ENCODE results near the gene STIM1.
"Not testable (repeated sequence)": the region's sequence is repeated elsewhere in the genome, so short reads cannot be mapped to it uniquely, and the experiment has no call there.

STIM1 gene

GRCh38 chr11:3879967-3880542, 24.6 kb downstream of the STIM1 start:
- in situ Hi-C loops (cut with MboI; ENCODE audit: low sequenced_read_pairs): no loop called here

GRCh38 chr11:3880724-3881123, 25.3 kb downstream of the STIM1 start:
- in situ Hi-C loops (cut with MboI; ENCODE audit: low sequenced_read_pairs): no loop called here

- in situ Hi-C loops (cut with MboI; ENCODE audit: low sequenced_read_pairs): no loop called here
Measured at GRCh38 chr11:3882655-3883054, 27.2 kb downstream of the STIM1 start.

GRCh38 chr11:3885855-3886254, 30.4 kb downstream of the STIM1 start:
- in situ Hi-C loops (cut with MboI; ENCODE audit: low sequenced_read_pairs): no loop called here

GRCh38 chr11:3886985-3887384, 31.5 kb downstream of the STIM1 start:
- in situ Hi-C loops (cut with MboI; ENCODE audit: low sequenced_read_pairs): no loop called here

GRCh38 chr11:3888876-3889275, 33.4 kb downstream of the STIM1 start:
- in situ Hi-C loops (cut with MboI; ENCODE audit: low sequenced_read_pairs): no loop called here

- in situ Hi-C loops (cut with MboI; ENCODE audit: low sequenced_read_pairs): no loop called here
Measured at GRCh38 chr11:3890014-3890413, 34.5 kb downstream of the STIM1 start.

- in situ Hi-C loops (cut with MboI; ENCODE audit: low sequenced_read_pairs): no loop called here
Measured at GRCh38 chr11:3890806-3891205, 35.3 kb downstream of the STIM1 start.

GRCh38 chr11:3891751-3892150, 36.3 kb downstream of the STIM1 start:
- in situ Hi-C loops (cut with MboI; ENCODE audit: low sequenced_read_pairs): no loop called here

- in situ Hi-C loops (cut with MboI; ENCODE audit: low sequenced_read_pairs): no loop called here
Measured at GRCh38 chr11:3892156-3892555, 36.7 kb downstream of the STIM1 start.

- in situ Hi-C loops (cut with MboI; ENCODE audit: low sequenced_read_pairs): no loop called here
Measured at GRCh38 chr11:3893311-3893710, 37.8 kb downstream of the STIM1 start.

- in situ Hi-C loops (cut with MboI; ENCODE audit: low sequenced_read_pairs): no loop called here
Measured at GRCh38 chr11:3894128-3894731, 38.8 kb downstream of the STIM1 start.

- in situ Hi-C loops (cut with MboI; ENCODE audit: low sequenced_read_pairs): no loop called here
Measured at GRCh38 chr11:3896644-3897043, 41.2 kb downstream of the STIM1 start.

- in situ Hi-C loops (cut with MboI; ENCODE audit: low sequenced_read_pairs): not testable (repeated sequence)
Measured at GRCh38 chr11:3900230-3900629, 44.8 kb downstream of the STIM1 start.

- in situ Hi-C loops (cut with MboI; ENCODE audit: low sequenced_read_pairs): no loop called here
Measured at GRCh38 chr11:3901249-3902025, 46.0 kb downstream of the STIM1 start.

GRCh38 chr11:3902441-3902840, 47.0 kb downstream of the STIM1 start:
- in situ Hi-C loops (cut with MboI; ENCODE audit: low sequenced_read_pairs): no loop called here

GRCh38 chr11:3903207-3903896, 47.9 kb downstream of the STIM1 start:
- in situ Hi-C loops (cut with MboI; ENCODE audit: low sequenced_read_pairs): no loop called here

- in situ Hi-C loops (cut with MboI; ENCODE audit: low sequenced_read_pairs): no loop called here
Measured at GRCh38 chr11:3904228-3904627, 48.8 kb downstream of the STIM1 start.

- in situ Hi-C loops (cut with MboI; ENCODE audit: low sequenced_read_pairs): no loop called here
Measured at GRCh38 chr11:3905080-3905953, 49.9 kb downstream of the STIM1 start.

GRCh38 chr11:3906166-3906565, 50.7 kb downstream of the STIM1 start:
- in situ Hi-C loops (cut with MboI; ENCODE audit: low sequenced_read_pairs): no loop called here

GRCh38 chr11:3907590-3907989, 52.1 kb downstream of the STIM1 start:
- in situ Hi-C loops (cut with MboI; ENCODE audit: low sequenced_read_pairs): no loop called here
